Neural progenitor cell (in vitro differentiated cells): ENCODE measurements around the gene GRIN2B.

Experiments
- EZH2 ChIP-seq: fragments of 200-600 bp; sonication (generic); IDR thresholded peaks from 2 replicates; pipeline ENCODE4 v1.6.1; 2017; ENCODE audit warnings: antibody characterized with exemption, mild to moderate bottlenecking, moderate library complexity
- EZH2phosphoT487 ChIP-seq: fragments of 200-600 bp; sonication (generic); IDR thresholded peaks from 2 replicates; pipeline ENCODE4 v1.6.1; 2017; ENCODE audit warnings: antibody characterized with exemption
- TF ChIP-seq, protein P1 (sequence below): fragments of 200-600 bp; sonication (generic); IDR thresholded peaks from 2 replicates; pipeline ENCODE4 v1.5.1; 2017; ENCODE audit warnings: antibody characterized with exemption, mild to moderate bottlenecking

DNA sequence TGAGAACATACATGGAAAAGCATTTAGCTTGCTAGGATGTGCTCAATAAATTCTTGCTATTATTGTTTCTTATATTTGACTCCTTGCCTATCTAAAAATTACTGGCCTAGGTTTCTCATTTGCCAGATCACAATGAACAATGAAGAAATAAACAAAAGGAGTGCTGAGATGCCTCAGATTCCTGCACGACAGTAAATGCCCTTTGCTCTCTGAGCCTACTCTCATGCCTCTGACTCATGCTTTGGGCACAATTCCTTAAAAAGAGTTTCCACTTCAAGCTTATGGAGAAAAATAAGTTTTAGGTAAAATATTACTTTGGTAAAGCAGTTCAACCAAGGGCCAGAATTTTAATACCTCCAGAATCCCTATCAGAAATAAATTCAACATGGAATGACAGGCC lies 30.9 kb downstream of the GRIN2B start:
- TF ChIP-seq, protein P1, sequence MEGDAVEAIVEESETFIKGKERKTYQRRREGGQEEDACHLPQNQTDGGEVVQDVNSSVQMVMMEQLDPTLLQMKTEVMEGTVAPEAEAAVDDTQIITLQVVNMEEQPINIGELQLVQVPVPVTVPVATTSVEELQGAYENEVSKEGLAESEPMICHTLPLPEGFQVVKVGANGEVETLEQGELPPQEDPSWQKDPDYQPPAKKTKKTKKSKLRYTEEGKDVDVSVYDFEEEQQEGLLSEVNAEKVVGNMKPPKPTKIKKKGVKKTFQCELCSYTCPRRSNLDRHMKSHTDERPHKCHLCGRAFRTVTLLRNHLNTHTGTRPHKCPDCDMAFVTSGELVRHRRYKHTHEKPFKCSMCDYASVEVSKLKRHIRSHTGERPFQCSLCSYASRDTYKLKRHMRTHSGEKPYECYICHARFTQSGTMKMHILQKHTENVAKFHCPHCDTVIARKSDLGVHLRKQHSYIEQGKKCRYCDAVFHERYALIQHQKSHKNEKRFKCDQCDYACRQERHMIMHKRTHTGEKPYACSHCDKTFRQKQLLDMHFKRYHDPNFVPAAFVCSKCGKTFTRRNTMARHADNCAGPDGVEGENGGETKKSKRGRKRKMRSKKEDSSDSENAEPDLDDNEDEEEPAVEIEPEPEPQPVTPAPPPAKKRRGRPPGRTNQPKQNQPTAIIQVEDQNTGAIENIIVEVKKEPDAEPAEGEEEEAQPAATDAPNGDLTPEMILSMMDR, result no peak
- TF ChIP-seq EZH2, result no peak
- no peak for TF ChIP-seq EZH2phosphoT487
